ENCODE measurements around the gene SLC6A18.

GRCh38 chr5:1190278-1190677 lies 34.9 kb upstream of the SLC6A18 start:
- no peak for TF ChIP-seq TAF1 (IDR thresholded peaks at IDR 0.05; ENCODE audit: borderline replicate concordance, low read depth, low read length)
- no peak for TF ChIP-seq POLR2A (IDR thresholded peaks at IDR 0.05; ENCODE audit: low read depth, low read length)
- TF ChIP-seq POLR2AphosphoS5 (IDR thresholded peaks at IDR 0.05; ENCODE audit: low read depth, low read length): no peak

All from GM12892 (cell line).